SK-N-MC (cell line): ENCODE results near the gene PRSS23.

Experiments used
- EZH2 ChIP-seq: fragments of 200-600 bp; sonication (generic); IDR thresholded peaks from one replicate; pipeline ENCODE4 v1.6.1; 2017; ENCODE audit warnings: antibody characterized with exemption
- FOXP2 ChIP-seq: optimal IDR thresholded peaks from 2 replicates; pipeline ENCODE3; 2011; ENCODE audit warnings: mild to moderate bottlenecking, moderate library complexity; ENCODE audit not compliant: insufficient read depth; ENCODE audit errors: extremely low read length, control extremely low read depth
- POLR2AphosphoS5 ChIP-seq: IDR thresholded peaks from 2 replicates; pipeline ENCODE4 v1.6.1; 2012; ENCODE audit warnings: mild to moderate bottlenecking, low read depth, low read length, borderline replicate concordance

- TF ChIP-seq EZH2 (no peak), POLR2AphosphoS5 (no peak), FOXP2 (no peak)
Measured at GRCh38 chr11:86798988-86799387, 1.4 kb upstream of the PRSS23 start.
